Stimulated activated CD4-positive, alpha-beta T cell treated with anti-CD3 and anti-CD28 coated beads, Interleukin-2, amount 100 ng/mL, for 48 hours (primary cell): ENCODE results near the gene FUBP3.

Experiments
- DNase-seq, 2 donors: peaks; one replicate each; pipeline ENCODE4 v3.0.0-alpha.2; 2020

The FUBP3 gene

DNA sequence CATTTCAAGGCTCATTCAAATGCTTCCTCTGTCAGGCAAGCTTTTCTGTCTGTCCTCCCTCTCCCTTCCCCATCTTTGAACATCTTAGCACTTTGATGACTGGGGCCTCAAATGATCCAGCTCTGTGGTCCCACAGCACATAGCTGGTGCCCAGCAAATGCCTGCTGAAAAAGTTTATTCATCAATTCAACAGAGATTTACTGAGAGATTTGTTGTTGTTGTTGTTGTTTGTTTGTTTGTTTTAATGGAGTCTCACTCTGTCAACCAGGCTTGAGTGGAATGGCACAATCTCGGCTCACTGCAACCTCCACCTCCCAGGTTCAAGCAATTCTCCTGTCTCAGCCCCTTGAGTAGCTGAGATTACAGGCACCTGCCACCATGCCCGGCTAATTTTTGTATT lies 108.2 kb downstream of the FUBP3 start:
- no peak for DNase-seq
